Mesendoderm (in vitro differentiated cells): ENCODE measurements around the gene CHIT1.

ENCODE experiments used
- DNase-seq: peaks from one replicate; pipeline ENCODE4 v3.0.0; 2013
- H2AK5ac ChIP-seq: 2 replicates; pipeline ENCODE4 v1.6.1; 2013; ENCODE audit warnings: low read length, inconsistent platforms
- H2BK120ac ChIP-seq: 2 replicates; pipeline ENCODE4 v1.6.1; 2013; ENCODE audit warnings: low read depth, mild to moderate bottlenecking, low read length, moderate library complexity, mixed read lengths
- H2BK15ac ChIP-seq: replicated peaks from 2 replicates; pipeline ENCODE4 v1.6.1; 2013; ENCODE audit warnings: low read depth, mild to moderate bottlenecking, moderate library complexity
- H2BK5ac ChIP-seq: 2 replicates; pipeline ENCODE4 v1.6.1; 2013; ENCODE audit warnings: low read length, inconsistent platforms
- H3K18ac ChIP-seq: 2 replicates; pipeline ENCODE4 v1.6.1; 2013; ENCODE audit warnings: mild to moderate bottlenecking, low read length, mixed read lengths
- H3K23ac ChIP-seq: one replicate; pipeline ENCODE4 v1.6.1; 2013; ENCODE audit warnings: low read length
- H3K27ac ChIP-seq: 2 replicates; pipeline ENCODE4 v1.5.1; 2013; ENCODE audit warnings: low read depth, mild to moderate bottlenecking, inconsistent platforms, low read length, moderate library complexity
- H3K27me3 ChIP-seq: 2 replicates; pipeline ENCODE4 v1.6.1; 2013; ENCODE audit warnings: low read length, control low read depth, mild to moderate bottlenecking, inconsistent platforms; ENCODE audit not compliant: insufficient read depth, poor library complexity
- H3K36me3 ChIP-seq: 2 replicates; pipeline ENCODE4 v1.6.1; 2013; ENCODE audit warnings: low read length, inconsistent platforms; ENCODE audit not compliant: control insufficient read depth, insufficient read depth
- H3K4ac ChIP-seq: one replicate; pipeline ENCODE4 v1.6.1; 2013; ENCODE audit warnings: low read depth, mild to moderate bottlenecking, low read length, moderate library complexity
- H3K4me1 ChIP-seq: 2 replicates; pipeline ENCODE4 v1.6.1; 2013; ENCODE audit warnings: low read depth, low read length, inconsistent platforms; ENCODE audit not compliant: control insufficient read depth
- H3K4me2 ChIP-seq: 2 replicates; pipeline ENCODE4 v1.6.1; 2013; ENCODE audit warnings: low read length
- H3K4me3 ChIP-seq: 2 replicates; pipeline ENCODE4 v1.5.1; 2013; ENCODE audit warnings: mild to moderate bottlenecking, low read length
- H3K56ac ChIP-seq: one replicate; pipeline ENCODE4 v1.6.1; 2013; ENCODE audit warnings: low read length
- H3K79me1 ChIP-seq: 2 replicates; pipeline ENCODE4 v1.6.1; 2013; ENCODE audit warnings: low read length, inconsistent platforms
- H3K79me2 ChIP-seq: 2 replicates; pipeline ENCODE4 v1.6.1; 2013; ENCODE audit warnings: mild to moderate bottlenecking, low read length; ENCODE audit not compliant: control insufficient read depth, insufficient read depth
- H3K9ac ChIP-seq: 2 replicates; pipeline ENCODE4 v1.6.1; 2013; ENCODE audit warnings: low read length, inconsistent platforms
- H4K5ac ChIP-seq: one replicate; pipeline ENCODE4 v1.6.1; 2013; ENCODE audit warnings: low read length
- H4K8ac ChIP-seq: one replicate; pipeline ENCODE4 v1.6.1; 2013; ENCODE audit warnings: low read depth, mild to moderate bottlenecking, control low read depth, low read length, moderate library complexity
- WGBS: extraction: QIAGEN DNeasy Blood & Tissue Kit; methylation state at CpG from one replicate; pipeline ENCODE4 v1.1.7; 2013; ENCODE audit warnings: low lambda C conversion rate, missing lambda C conversion rate; ENCODE audit not compliant: insufficient coverage; ENCODE audit errors: extremely low coverage; 5-methylcytosine and 5-hydroxymethylcytosine counted together

CHIT1 gene

DNA sequence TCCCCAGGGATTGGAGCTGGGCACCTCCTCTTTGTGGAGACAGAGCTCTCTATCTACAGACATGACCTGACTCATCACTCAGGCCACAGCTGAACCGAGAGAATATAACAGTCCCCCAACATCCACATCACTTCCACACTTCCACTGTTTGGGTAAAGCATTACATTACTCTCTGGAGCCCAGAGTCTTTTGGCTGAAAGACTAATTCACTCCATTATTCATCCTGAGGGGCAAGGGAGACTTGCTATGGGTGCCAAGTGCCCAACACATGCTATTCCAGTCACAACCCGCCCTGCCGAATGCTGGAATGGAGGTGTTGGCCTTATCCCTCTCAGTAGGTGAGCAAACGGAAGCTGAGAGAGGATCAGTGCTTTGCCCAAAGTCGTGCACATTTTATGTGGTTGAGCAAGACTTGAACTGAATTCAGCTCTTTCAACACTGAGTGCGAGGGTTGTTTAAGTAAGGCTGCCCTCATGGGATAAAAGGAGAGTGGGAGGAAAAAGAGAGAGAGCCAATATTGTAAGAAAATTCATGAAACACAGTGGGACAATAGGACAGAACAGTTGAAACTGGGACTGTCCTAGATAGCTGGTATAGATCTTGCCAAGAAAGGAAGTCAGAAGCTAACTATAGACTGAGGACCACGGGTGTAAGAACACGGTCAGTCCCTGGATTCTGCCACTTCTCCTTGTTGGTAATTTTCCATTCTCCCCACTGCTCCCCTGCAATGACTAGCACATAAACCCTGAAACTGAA lies 29.5 kb downstream of the CHIT1 start:
- no peak overlapping the region for H3K56ac ChIP-seq
- H3K9ac ChIP-seq, result no peak overlapping the region
- H3K79me2 ChIP-seq, result no peaks in the 10 kb centered on the region
- H3K27me3 ChIP-seq, result no peaks in the 10 kb centered on the region
- H2BK120ac ChIP-seq, result no peak overlapping the region
- H4K8ac ChIP-seq, result no peak overlapping the region
- H2AK5ac ChIP-seq, result no peak overlapping the region
- no peaks in the 10 kb centered on the region for H3K79me1 ChIP-seq
- H2BK15ac ChIP-seq, result no peak overlapping the region
- H3K18ac ChIP-seq, result no peak overlapping the region
- peaks cover 4% of the 10 kb centered on the region for H3K4me1 ChIP-seq
- H4K5ac ChIP-seq, result no peak overlapping the region
- DNase-seq, result no peak
- H2BK5ac ChIP-seq, result no peak overlapping the region
- H3K4me3 ChIP-seq, result no peak overlapping the region
- no peaks in the 10 kb centered on the region for H3K36me3 ChIP-seq
- no peak overlapping the region for H3K27ac ChIP-seq
- no peak overlapping the region for H3K23ac ChIP-seq
- no peak overlapping the region for H3K4me2 ChIP-seq
- no peak overlapping the region for H3K4ac ChIP-seq
- WGBS, result no CpG with 5 or more reads among the region's 8 CpGs

DNA sequence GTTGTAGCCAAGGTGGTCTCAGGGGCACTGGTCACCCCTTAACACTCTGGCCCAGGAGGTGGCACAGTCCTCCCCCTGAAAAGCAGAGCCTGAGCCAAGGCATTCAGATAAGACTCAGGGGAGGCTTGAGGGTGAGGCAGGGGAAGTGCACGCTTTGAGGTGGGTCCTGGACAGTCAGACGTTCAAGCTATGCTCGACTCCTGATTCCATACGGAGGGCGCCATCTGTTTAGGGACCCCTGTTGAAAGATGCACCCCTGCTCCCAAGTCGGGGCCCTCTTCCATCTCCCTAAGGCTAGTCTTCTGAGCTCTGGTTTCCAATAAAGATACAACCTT lies 30.0 kb downstream of the CHIT1 start:
- WGBS, result no CpG with 5 or more reads among the region's 6 CpGs
- Histone ChIP-seq H2BK120ac (no peak overlapping the region), H4K5ac (no peak overlapping the region), H3K56ac (no peak overlapping the region), H3K79me1 (no peaks in the 10 kb centered on the region), H3K4me2 (no peak overlapping the region), H3K9ac (no peak overlapping the region), H3K23ac (no peak overlapping the region), H3K18ac (no peak overlapping the region), H3K36me3 (no peaks in the 10 kb centered on the region), H2AK5ac (no peak overlapping the region), H3K27ac (no peak overlapping the region), H3K79me2 (no peaks in the 10 kb centered on the region), H2BK5ac (no peak overlapping the region), H3K27me3 (no peaks in the 10 kb centered on the region), H3K4ac (no peak overlapping the region), H4K8ac (no peak overlapping the region), H3K4me1 (peaks cover 4% of the 10 kb centered on the region), H3K4me3 (no peak overlapping the region), H2BK15ac (no peak overlapping the region)
- no peak for DNase-seq

- no peak overlapping the region for H3K4ac ChIP-seq
- no CpG with 5 or more reads among the region's 3 CpGs for WGBS
- H3K27ac ChIP-seq, result no peak overlapping the region
- H3K4me1 ChIP-seq, result peaks cover 4% of the 10 kb centered on the region
- no peaks in the 10 kb centered on the region for H3K79me1 ChIP-seq
- no peak overlapping the region for H3K18ac ChIP-seq
- no peak overlapping the region for H2BK15ac ChIP-seq
- no peak overlapping the region for H3K4me3 ChIP-seq
- no peak overlapping the region for H4K8ac ChIP-seq
- H3K56ac ChIP-seq, result no peak overlapping the region
- no peaks in the 10 kb centered on the region for H3K79me2 ChIP-seq
- no peaks in the 10 kb centered on the region for H3K36me3 ChIP-seq
- H3K23ac ChIP-seq, result no peak overlapping the region
- no peak overlapping the region for H3K9ac ChIP-seq
- H2AK5ac ChIP-seq, result no peak overlapping the region
- no peak overlapping the region for H2BK120ac ChIP-seq
- no peak overlapping the region for H4K5ac ChIP-seq
- no peak overlapping the region for H3K4me2 ChIP-seq
- DNase-seq, result no peak
- H2BK5ac ChIP-seq, result no peak overlapping the region
- H3K27me3 ChIP-seq, result no peaks in the 10 kb centered on the region
Observed at GRCh38 chr1:203199002-203199401, 30.5 kb downstream of the CHIT1 start.

DNA sequence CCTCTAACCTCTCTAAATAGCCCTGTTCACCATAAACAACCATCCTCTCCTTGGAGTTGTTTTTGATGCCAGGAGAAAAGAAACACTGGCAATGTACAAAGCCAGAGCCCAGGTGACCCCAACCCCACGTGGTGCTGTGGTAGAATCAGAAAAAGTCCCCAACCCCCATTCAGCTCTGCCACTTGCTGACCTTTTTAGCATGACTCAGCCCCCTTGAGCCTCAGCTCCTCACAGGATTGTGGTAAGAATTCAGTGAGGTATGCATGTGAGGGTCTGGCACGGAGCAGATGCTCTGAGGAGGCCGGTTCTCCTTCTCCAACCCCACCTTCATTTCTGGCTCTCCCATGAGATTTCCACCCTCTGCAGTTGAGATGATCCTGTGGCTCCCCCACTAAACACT lies 31.8 kb downstream of the CHIT1 start:
- Histone ChIP-seq H3K4me3 (no peak overlapping the region), H3K79me1 (no peaks in the 10 kb centered on the region), H2BK15ac (no peak overlapping the region), H2BK5ac (no peak overlapping the region), H3K4me1 (peaks cover 4% of the 10 kb centered on the region), H2BK120ac (no peak overlapping the region), H3K23ac (no peak overlapping the region), H3K79me2 (no peaks in the 10 kb centered on the region), H3K36me3 (no peaks in the 10 kb centered on the region), H3K27me3 (no peaks in the 10 kb centered on the region), H3K27ac (no peak overlapping the region), H4K8ac (no peak overlapping the region), H4K5ac (no peak overlapping the region), H2AK5ac (no peak overlapping the region), H3K9ac (no peak overlapping the region), H3K4me2 (no peak overlapping the region), H3K56ac (no peak overlapping the region), H3K18ac (peak overlapping the region; percentile 22), H3K4ac (no peak overlapping the region)
- WGBS, result no CpG with 5 or more reads among the region's 3 CpGs
- DNase-seq, result peak; percentile 89

- Histone ChIP-seq H2AK5ac (no peak overlapping the region), H4K8ac (no peak overlapping the region), H3K79me2 (no peaks in the 10 kb centered on the region), H2BK15ac (no peak overlapping the region), H3K79me1 (no peaks in the 10 kb centered on the region), H3K9ac (no peak overlapping the region), H4K5ac (no peak overlapping the region), H3K36me3 (no peaks in the 10 kb centered on the region), H3K27me3 (no peaks in the 10 kb centered on the region), H3K18ac (no peak overlapping the region), H3K56ac (no peak overlapping the region), H3K23ac (no peak overlapping the region), H2BK5ac (no peak overlapping the region), H3K4me2 (no peak overlapping the region), H3K4ac (no peak overlapping the region), H3K27ac (no peak overlapping the region), H3K4me1 (peaks cover 4% of the 10 kb centered on the region), H2BK120ac (no peak overlapping the region), H3K4me3 (no peak overlapping the region)
- no CpG with 5 or more reads among the region's 3 CpGs for WGBS
- DNase-seq, result peak; percentile 32
Observed at GRCh38 chr1:203196371-203196770, 33.1 kb downstream of the CHIT1 start.

GRCh38 chr1:203190949-203191348 lies 38.5 kb downstream of the CHIT1 start:
- DNase-seq, result no peak
- no peak overlapping the region for H3K4me2 ChIP-seq
- no peak overlapping the region for H3K23ac ChIP-seq
- no peak overlapping the region for H4K5ac ChIP-seq
- no peak overlapping the region for H2BK120ac ChIP-seq
- H3K27ac ChIP-seq, result no peak overlapping the region
- H3K27me3 ChIP-seq, result no peaks in the 10 kb centered on the region
- no peak overlapping the region for H2BK15ac ChIP-seq
- no peak overlapping the region for H3K4me3 ChIP-seq
- no peaks in the 10 kb centered on the region for H3K36me3 ChIP-seq
- no peaks in the 10 kb centered on the region for H3K79me2 ChIP-seq
- no peak overlapping the region for H2BK5ac ChIP-seq
- no peak overlapping the region for H3K4ac ChIP-seq
- no peak overlapping the region for H2AK5ac ChIP-seq
- H3K9ac ChIP-seq, result no peak overlapping the region
- H3K4me1 ChIP-seq, result peaks cover 7% of the 10 kb centered on the region
- no peak overlapping the region for H3K18ac ChIP-seq
- H3K56ac ChIP-seq, result no peak overlapping the region
- no peaks in the 10 kb centered on the region for H3K79me1 ChIP-seq
- WGBS, result no CpG with 5 or more reads among the region's 2 CpGs
- no peak overlapping the region for H4K8ac ChIP-seq
